HG03280 (cell line): ENCODE results near the gene SNRPA1.

Experiments
- ATAC-seq: cut with Tn5 transposase; IDR thresholded peaks from one replicate; pipeline ENCODE4 v1.9.1; 2021; ENCODE audit warnings: mild to moderate bottlenecking, moderate library complexity; ENCODE audit not compliant: unreplicated experiment

Gene SNRPA1

GRCh38 chr15:101244036-101244781 is 50.8 kb downstream of the SNRPA1 start:
- no peak for ATAC-seq

- ATAC-seq = no peak
Observed at GRCh38 chr15:101243420-101243819, 51.6 kb downstream of the SNRPA1 start.

GRCh38 chr15:101242999-101243336 is 52.1 kb downstream of the SNRPA1 start:
- no peak for ATAC-seq

- peak; percentile 77 for ATAC-seq
Observed at GRCh38 chr15:101242160-101242998, 52.7 kb downstream of the SNRPA1 start.

- no peak for ATAC-seq
Observed at GRCh38 chr15:101240358-101240757, 54.7 kb downstream of the SNRPA1 start.

- no peak for ATAC-seq
Observed at GRCh38 chr15:101239724-101240136, 55.3 kb downstream of the SNRPA1 start.

GRCh38 chr15:101237251-101237650 is 57.8 kb downstream of the SNRPA1 start:
- no peak for ATAC-seq

GRCh38 chr15:101233651-101234280 is 61.3 kb downstream of the SNRPA1 start:
- ATAC-seq = no peak

- no peak for ATAC-seq
Observed at GRCh38 chr15:101232677-101233076, 62.4 kb downstream of the SNRPA1 start.
